ENCODE results near the gene TMTC1. TPM values are rescaled to one million over a fixed set of nuclear protein-coding genes. Genes with fewer than 3 reads are reported as not detected.

TMTC1 gene
- total and polyA plus RNA-seq, 2 donors (not counting 1 experiment from before 2014, with no cell fraction given): 62.2 to 222 TPM

GRCh38 chr12:29609431-29610215 is 174.1 kb downstream of the TMTC1 start:
- no peaks in the 10 kb centered on the region for H3K4me1 ChIP-seq (ENCODE audit: control insufficient read depth, extremely low read depth, insufficient read depth, low read length)
- no peak for DNase-seq (ENCODE audit: low read depth in 2 of 2)
- TF ChIP-seq EZH2 (IDR thresholded peaks at IDR 0.05; ENCODE audit: low read length, missing control alignments): no peak

GRCh38 chr12:29608581-29608980 is 175.2 kb downstream of the TMTC1 start:
- H3K79me2 ChIP-seq (ENCODE audit: control insufficient read depth, insufficient read depth, low read length): no peaks in the 10 kb centered on the region
- TF ChIP-seq, protein P1, sequence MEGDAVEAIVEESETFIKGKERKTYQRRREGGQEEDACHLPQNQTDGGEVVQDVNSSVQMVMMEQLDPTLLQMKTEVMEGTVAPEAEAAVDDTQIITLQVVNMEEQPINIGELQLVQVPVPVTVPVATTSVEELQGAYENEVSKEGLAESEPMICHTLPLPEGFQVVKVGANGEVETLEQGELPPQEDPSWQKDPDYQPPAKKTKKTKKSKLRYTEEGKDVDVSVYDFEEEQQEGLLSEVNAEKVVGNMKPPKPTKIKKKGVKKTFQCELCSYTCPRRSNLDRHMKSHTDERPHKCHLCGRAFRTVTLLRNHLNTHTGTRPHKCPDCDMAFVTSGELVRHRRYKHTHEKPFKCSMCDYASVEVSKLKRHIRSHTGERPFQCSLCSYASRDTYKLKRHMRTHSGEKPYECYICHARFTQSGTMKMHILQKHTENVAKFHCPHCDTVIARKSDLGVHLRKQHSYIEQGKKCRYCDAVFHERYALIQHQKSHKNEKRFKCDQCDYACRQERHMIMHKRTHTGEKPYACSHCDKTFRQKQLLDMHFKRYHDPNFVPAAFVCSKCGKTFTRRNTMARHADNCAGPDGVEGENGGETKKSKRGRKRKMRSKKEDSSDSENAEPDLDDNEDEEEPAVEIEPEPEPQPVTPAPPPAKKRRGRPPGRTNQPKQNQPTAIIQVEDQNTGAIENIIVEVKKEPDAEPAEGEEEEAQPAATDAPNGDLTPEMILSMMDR (conservative IDR thresholded peaks at IDR 0.05 in 1 of 2, IDR thresholded peaks at IDR 0.05 in 1 of 2; ENCODE audit: low read depth in 1 of 2, low read length in 2 of 2): no peak
- TF ChIP-seq EZH2 (IDR thresholded peaks at IDR 0.05; ENCODE audit: low read length, missing control alignments): no peak
- H3K36me3 ChIP-seq (ENCODE audit: control insufficient read depth, insufficient read depth, low read length): no peaks in the 10 kb centered on the region
- no peak overlapping the region for H2AFZ ChIP-seq (ENCODE audit: low read length)
- no peak overlapping the region for H3K4me2 ChIP-seq (ENCODE audit: extremely low read depth, insufficient read depth, low read length)
- no peak overlapping the region for H3K27ac ChIP-seq (ENCODE audit: insufficient read depth, low read length)
- no peak for DNase-seq (ENCODE audit: low read depth in 2 of 2)
- no peaks in the 10 kb centered on the region for H4K20me1 ChIP-seq (ENCODE audit: control insufficient read depth, extremely low read depth, insufficient read depth, low read length)
- no peak overlapping the region for H3K9ac ChIP-seq (ENCODE audit: insufficient read depth, low read length)
- no peaks in the 10 kb centered on the region for H3K9me3 ChIP-seq (ENCODE audit: control insufficient read depth, insufficient read depth, low read depth, low read length)
- H3K4me3 ChIP-seq (replicated peaks in 1 of 4; ENCODE audit: control extremely low read depth in 1 of 4, insufficient read depth in 1 of 4, low read depth in 3 of 4, low read length in 4 of 4): no peak overlapping the region
- H3K4me1 ChIP-seq (ENCODE audit: control insufficient read depth, extremely low read depth, insufficient read depth, low read length): no peaks in the 10 kb centered on the region
- H3K27me3 ChIP-seq (ENCODE audit: control insufficient read depth, insufficient read depth, low read length): no peaks in the 10 kb centered on the region

More at GRCh38 chr12:29609431-29610215, 174.1 kb downstream of the TMTC1 start:
- H3K9me3 ChIP-seq (ENCODE audit: control insufficient read depth, insufficient read depth, low read depth, low read length): no peaks in the 10 kb centered on the region
- H4K20me1 ChIP-seq (ENCODE audit: control insufficient read depth, extremely low read depth, insufficient read depth, low read length): no peaks in the 10 kb centered on the region
- no peak overlapping the region for H3K27ac ChIP-seq (ENCODE audit: insufficient read depth, low read length)
- no peaks in the 10 kb centered on the region for H3K36me3 ChIP-seq (ENCODE audit: control insufficient read depth, insufficient read depth, low read length)
- no peak overlapping the region for H2AFZ ChIP-seq (ENCODE audit: low read length)
- no peaks in the 10 kb centered on the region for H3K27me3 ChIP-seq (ENCODE audit: control insufficient read depth, insufficient read depth, low read length)
- no peak overlapping the region for H3K4me2 ChIP-seq (ENCODE audit: extremely low read depth, insufficient read depth, low read length)
- H3K9ac ChIP-seq (ENCODE audit: insufficient read depth, low read length): no peak overlapping the region
- no peaks in the 10 kb centered on the region for H3K79me2 ChIP-seq (ENCODE audit: control insufficient read depth, insufficient read depth, low read length)
- no peak overlapping the region for H3K4me3 ChIP-seq (replicated peaks in 1 of 4; ENCODE audit: control extremely low read depth in 1 of 4, insufficient read depth in 1 of 4, low read depth in 3 of 4, low read length in 4 of 4)

DNA sequence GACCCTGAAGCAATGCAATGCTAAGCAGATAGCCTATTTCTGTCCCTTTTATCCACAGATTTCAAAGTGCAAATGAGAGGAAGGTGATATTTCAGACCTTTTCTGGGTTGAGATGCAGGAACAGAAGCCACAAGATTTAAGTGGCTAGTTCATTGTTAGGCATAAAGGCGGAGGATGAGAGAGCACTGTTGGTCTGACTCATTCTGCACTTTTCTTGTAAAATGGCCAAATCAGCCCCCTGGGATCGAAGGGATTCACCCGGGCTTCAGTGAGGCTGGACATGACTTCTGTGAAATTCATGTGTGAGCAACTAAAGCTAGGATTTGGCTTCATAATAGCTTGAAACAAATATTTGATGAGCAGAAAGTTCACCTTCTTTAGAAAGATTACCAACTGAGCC is 184.4 kb downstream of the TMTC1 start:
- Histone ChIP-seq H3K27me3 (ENCODE audit: control insufficient read depth, insufficient read depth, low read length) (no peaks in the 10 kb centered on the region), H3K4me1 (ENCODE audit: control insufficient read depth, extremely low read depth, insufficient read depth, low read length) (no peaks in the 10 kb centered on the region), H3K27ac (ENCODE audit: insufficient read depth, low read length) (no peak overlapping the region), H3K79me2 (ENCODE audit: control insufficient read depth, insufficient read depth, low read length) (no peaks in the 10 kb centered on the region), H3K36me3 (ENCODE audit: control insufficient read depth, insufficient read depth, low read length) (no peaks in the 10 kb centered on the region), H3K9me3 (ENCODE audit: control insufficient read depth, insufficient read depth, low read depth, low read length) (no peaks in the 10 kb centered on the region), H3K4me2 (ENCODE audit: extremely low read depth, insufficient read depth, low read length) (no peak overlapping the region), H4K20me1 (ENCODE audit: control insufficient read depth, extremely low read depth, insufficient read depth, low read length) (no peaks in the 10 kb centered on the region), H2AFZ (ENCODE audit: low read length) (no peak overlapping the region), H3K4me3 (replicated peaks in 1 of 4; ENCODE audit: control extremely low read depth in 1 of 4, insufficient read depth in 1 of 4, low read depth in 3 of 4, low read length in 4 of 4) (no peak overlapping the region), H3K9ac (ENCODE audit: insufficient read depth, low read length) (no peak overlapping the region)
- TF ChIP-seq, protein P1 (conservative IDR thresholded peaks at IDR 0.05 in 1 of 2, IDR thresholded peaks at IDR 0.05 in 1 of 2; ENCODE audit: low read depth in 1 of 2, low read length in 2 of 2): no peak
- TF ChIP-seq EZH2 (IDR thresholded peaks at IDR 0.05; ENCODE audit: low read length, missing control alignments): no peak
- peak; percentile 33 to 51 for DNase-seq (ENCODE audit: low read depth in 2 of 2)
